ENCODE data around the gene VGLL4. TPM values are rescaled to one million over a fixed set of nuclear protein-coding genes. Genes with fewer than 3 reads are reported as not detected.

The VGLL4 gene
- total RNA-seq, 1 donor from 2014 or later = 82.6 TPM

DNA sequence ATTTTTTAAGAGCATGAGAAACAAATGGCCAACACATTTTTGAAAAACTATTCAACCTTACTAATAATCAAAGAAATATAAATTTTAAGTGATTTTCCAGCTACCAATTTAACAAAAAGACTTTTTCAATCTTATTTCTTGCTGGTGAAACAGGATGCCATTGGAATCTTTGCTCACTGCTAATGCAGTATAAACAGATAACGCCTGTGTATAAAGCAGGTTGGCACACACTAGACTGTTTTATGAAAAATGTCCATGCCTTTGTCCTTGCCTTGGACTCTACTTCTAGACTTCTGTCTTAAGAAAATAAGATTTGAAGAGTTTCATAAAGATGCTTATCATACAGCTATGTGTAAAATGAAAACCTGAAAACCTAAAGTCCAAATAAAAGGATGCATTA lies 5.0 kb upstream of the VGLL4 start:
- H3K27me3 ChIP-seq = no peaks in the 10 kb centered on the region
- Mint-ChIP-seq H3K4me1 (peaks cover 16% of the 10 kb centered on the region), H3K36me3 (no peaks in the 10 kb centered on the region), H3K27ac (no peak overlapping the region), H3K27me3 (ENCODE audit: insufficient read depth, low read depth) (peaks cover 5% of the 10 kb centered on the region), H3K4me3 (no peak overlapping the region), H3K9me3 (no peaks in the 10 kb centered on the region)
- H2AFZ ChIP-seq (replicated peaks) = no peak overlapping the region
- H3K79me2 ChIP-seq (ENCODE audit: low read depth) = no peaks in the 10 kb centered on the region
- peaks cover 8% of the 10 kb centered on the region for H3F3A ChIP-seq (ENCODE audit: low read depth)
- H3K9me3 ChIP-seq (ENCODE audit: low read depth) = no peaks in the 10 kb centered on the region
- H3K36me3 ChIP-seq = no peaks in the 10 kb centered on the region
- no peak for DNase-seq (ENCODE audit: low spot score)
- no peak overlapping the region for H3K4me3 ChIP-seq
- no peak overlapping the region for H3K27ac ChIP-seq
- peaks cover 3% of the 10 kb centered on the region for H3K4me1 ChIP-seq
- TF ChIP-seq, protein P1, sequence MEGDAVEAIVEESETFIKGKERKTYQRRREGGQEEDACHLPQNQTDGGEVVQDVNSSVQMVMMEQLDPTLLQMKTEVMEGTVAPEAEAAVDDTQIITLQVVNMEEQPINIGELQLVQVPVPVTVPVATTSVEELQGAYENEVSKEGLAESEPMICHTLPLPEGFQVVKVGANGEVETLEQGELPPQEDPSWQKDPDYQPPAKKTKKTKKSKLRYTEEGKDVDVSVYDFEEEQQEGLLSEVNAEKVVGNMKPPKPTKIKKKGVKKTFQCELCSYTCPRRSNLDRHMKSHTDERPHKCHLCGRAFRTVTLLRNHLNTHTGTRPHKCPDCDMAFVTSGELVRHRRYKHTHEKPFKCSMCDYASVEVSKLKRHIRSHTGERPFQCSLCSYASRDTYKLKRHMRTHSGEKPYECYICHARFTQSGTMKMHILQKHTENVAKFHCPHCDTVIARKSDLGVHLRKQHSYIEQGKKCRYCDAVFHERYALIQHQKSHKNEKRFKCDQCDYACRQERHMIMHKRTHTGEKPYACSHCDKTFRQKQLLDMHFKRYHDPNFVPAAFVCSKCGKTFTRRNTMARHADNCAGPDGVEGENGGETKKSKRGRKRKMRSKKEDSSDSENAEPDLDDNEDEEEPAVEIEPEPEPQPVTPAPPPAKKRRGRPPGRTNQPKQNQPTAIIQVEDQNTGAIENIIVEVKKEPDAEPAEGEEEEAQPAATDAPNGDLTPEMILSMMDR (IDR thresholded peaks at IDR 0.05) = no peak
- no peak for TF ChIP-seq EZH2phosphoT487 (IDR thresholded peaks at IDR 0.05)
- TF ChIP-seq EZH2 (IDR thresholded peaks at IDR 0.05) = no peak
- H3K9ac ChIP-seq = no peak overlapping the region
- no peaks in the 10 kb centered on the region for H4K20me1 ChIP-seq (ENCODE audit: low read depth)
- no peak overlapping the region for H3K4me2 ChIP-seq

DNA sequence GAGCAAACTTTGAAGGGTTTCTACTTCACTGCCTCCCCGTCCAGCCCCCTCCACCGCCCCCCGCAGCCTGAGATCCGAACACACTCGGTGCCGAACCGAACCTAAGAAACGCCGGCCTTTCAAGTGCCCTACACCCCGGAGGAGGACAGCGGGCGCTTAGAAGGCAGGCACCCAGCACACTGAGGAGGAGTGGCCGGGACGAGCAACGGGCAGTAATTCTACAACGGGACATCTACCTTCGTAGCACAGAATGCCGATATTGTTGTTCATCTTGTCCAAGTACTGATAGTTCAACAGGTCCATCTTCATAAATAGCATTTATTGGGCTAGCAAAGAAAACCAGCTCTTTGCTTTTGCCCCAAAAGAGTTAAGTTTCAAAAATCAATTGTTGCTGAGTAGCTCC lies 513 bp downstream of the VGLL4 start:
- Histone ChIP-seq H3F3A (ENCODE audit: low read depth) (peaks cover 42% of the 10 kb centered on the region), H2AFZ (replicated peaks) (no peak overlapping the region), H3K27me3 (no peaks in the 10 kb centered on the region), H3K9me3 (ENCODE audit: low read depth) (no peaks in the 10 kb centered on the region), H3K36me3 (no peaks in the 10 kb centered on the region), H3K9ac (peak overlapping the region; percentile 72), H3K27ac (peak overlapping the region; percentile 90), H3K4me2 (peak overlapping the region; percentile 93), H4K20me1 (ENCODE audit: low read depth) (peaks cover 33% of the 10 kb centered on the region), H3K79me2 (ENCODE audit: low read depth) (peaks cover 54% of the 10 kb centered on the region), H3K4me3 (peak overlapping the region; percentile 84), H3K4me1 (peaks cover 25% of the 10 kb centered on the region)
- no peak for TF ChIP-seq EZH2 (IDR thresholded peaks at IDR 0.05)
- TF ChIP-seq EZH2phosphoT487 (IDR thresholded peaks at IDR 0.05) = no peak
- TF ChIP-seq, protein P1 (IDR thresholded peaks at IDR 0.05) = no peak
- Mint-ChIP-seq H3K36me3 (peaks cover 7% of the 10 kb centered on the region), H3K4me1 (peaks cover 46% of the 10 kb centered on the region), H3K27me3 (ENCODE audit: insufficient read depth, low read depth) (peaks cover 2% of the 10 kb centered on the region), H3K4me3 (peak overlapping the region; percentile 97), H3K9me3 (no peaks in the 10 kb centered on the region), H3K27ac (peak overlapping the region; percentile 100)
- DNase-seq (ENCODE audit: low spot score) = peak; percentile 58

DNA sequence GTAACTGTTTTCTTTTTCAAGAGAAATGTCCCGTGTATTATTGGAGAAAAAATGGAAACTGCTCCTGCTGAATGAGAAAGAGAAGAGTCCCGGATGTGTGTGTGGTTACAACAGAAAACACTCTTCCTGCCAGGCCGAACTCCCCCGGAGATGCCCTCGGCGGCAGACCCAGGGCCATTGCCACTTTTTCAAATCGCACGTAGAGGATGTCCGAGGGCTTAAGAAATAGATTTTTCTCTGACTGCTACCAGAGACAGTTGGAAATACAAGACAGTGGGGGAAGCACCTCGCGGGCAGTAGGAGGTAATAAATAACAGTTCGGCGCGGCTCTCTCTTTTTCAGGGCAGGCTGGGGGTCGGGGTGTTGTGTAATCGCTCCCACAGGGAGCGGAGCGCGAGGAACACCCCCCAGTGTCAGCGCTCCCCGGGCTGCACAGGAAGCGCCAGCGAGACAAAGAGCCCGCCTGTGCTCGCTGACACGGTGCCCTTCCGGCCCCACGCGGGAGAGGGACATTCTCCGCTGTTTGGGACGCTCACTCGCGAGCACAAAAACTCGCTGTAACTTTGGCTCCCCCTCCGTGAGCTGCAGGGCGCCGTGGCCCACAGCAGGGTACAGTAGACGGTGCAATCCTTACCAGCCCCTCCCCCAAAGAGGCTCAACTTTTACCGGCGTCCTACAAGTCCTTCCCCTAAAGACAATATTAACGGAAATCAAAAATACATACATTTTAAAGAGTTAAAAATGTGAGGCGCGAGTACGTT lies 1.1 kb downstream of the VGLL4 start:
- Mint-ChIP-seq H3K36me3 (peaks cover 7% of the 10 kb centered on the region), H3K4me1 (peaks cover 52% of the 10 kb centered on the region), H3K27me3 (ENCODE audit: insufficient read depth, low read depth) (peaks cover 2% of the 10 kb centered on the region), H3K4me3 (peak overlapping the region; percentile 97), H3K9me3 (no peaks in the 10 kb centered on the region), H3K27ac (peak overlapping the region; percentile 100)
- Histone ChIP-seq H3K79me2 (ENCODE audit: low read depth) (peaks cover 60% of the 10 kb centered on the region), H3K36me3 (no peaks in the 10 kb centered on the region), H3K27ac (peak overlapping the region; percentile 90), H3K9ac (peak overlapping the region; percentile 72), H3K4me1 (peaks cover 31% of the 10 kb centered on the region), H3K4me3 (peak overlapping the region; percentile 84), H3F3A (ENCODE audit: low read depth) (peaks cover 42% of the 10 kb centered on the region), H3K4me2 (peak overlapping the region; percentile 93), H3K9me3 (ENCODE audit: low read depth) (no peaks in the 10 kb centered on the region), H4K20me1 (ENCODE audit: low read depth) (peaks cover 39% of the 10 kb centered on the region), H2AFZ (replicated peaks) (peak overlapping the region; percentile 15), H3K27me3 (no peaks in the 10 kb centered on the region)
- peak; percentile 54 for DNase-seq (ENCODE audit: low spot score)
- TF ChIP-seq, protein P1 (IDR thresholded peaks at IDR 0.05) = no peak
- TF ChIP-seq EZH2 (IDR thresholded peaks at IDR 0.05) = no peak
- TF ChIP-seq EZH2phosphoT487 (IDR thresholded peaks at IDR 0.05) = no peak

All from neural progenitor cell (in vitro differentiated cells).